NT2/D1 (cell line): Measurements from ENCODE around the gene HS1BP3.

ENCODE experiments used
- SUZ12 ChIP-seq: IDR thresholded peaks from 2 replicates; pipeline ENCODE4 v1.6.1; 2011; ENCODE audit not compliant: insufficient read length, insufficient read depth; ENCODE audit errors: extremely low read depth
- YY1 ChIP-seq: IDR thresholded peaks from 2 replicates; pipeline ENCODE4 v1.6.1; 2011; ENCODE audit not compliant: insufficient read length, insufficient read depth

- TF ChIP-seq YY1 (no peak), SUZ12 (no peak)
Observed at GRCh38 chr2:20668451-20668850, 17.6 kb upstream of the HS1BP3 start.
